ENCODE measurements around the gene CETN2.
"Not testable (repeated sequence)": the region's sequence is repeated elsewhere in the genome, so short reads cannot be mapped to it uniquely, and the experiment has no call there.

CETN2 gene

GRCh38 chrX:152787062-152787461, 43.5 kb downstream of the CETN2 start:
- H3K27me3 ChIP-seq (ENCODE audit: control insufficient read depth, insufficient read depth, low read length); H3K4me3 ChIP-seq (ENCODE audit: low read length); H3K36me3 ChIP-seq (ENCODE audit: control insufficient read depth, insufficient read depth, low read length); H3K9ac ChIP-seq (ENCODE audit: low read length); H3K4me1 ChIP-seq (ENCODE audit: control insufficient read depth, insufficient read depth, low read length); H3K9me3 ChIP-seq (ENCODE audit: control insufficient read depth, low read length): not testable (repeated sequence)
